Vagina (tissue), 2 donors: Measurements from ENCODE around the gene SLC1A4.

Experiments used
- CTCF ChIP-seq, 3 experiments: fragments of 450-650 bp in 2 of 3; fragments of 200-600 bp in 1 of 3; sonication (generic) in 1 of 3; IDR thresholded peaks; one replicate each; pipeline ENCODE4 v1.5.1; 2017 to 2019; ENCODE audit warnings: antibody characterized with exemption in 3 of 3, mild to moderate bottlenecking in 2 of 3, moderate library complexity in 2 of 3
- POLR2A ChIP-seq, 2 donors: fragments of 450-650 bp; IDR thresholded peaks; one replicate each; pipeline ENCODE4 v1.6.1; 2017; ENCODE audit warnings: antibody characterized with exemption in 2 of 2, mild to moderate bottlenecking in 2 of 2, moderate library complexity in 2 of 2
- POLR2AphosphoS5 ChIP-seq, 2 donors: sonication (generic); formaldehyde crosslinking; IDR thresholded peaks; one replicate each; pipeline ENCODE4 v1.9.0; 2017; ENCODE audit warnings: antibody characterized with exemption in 2 of 2, mild to moderate bottlenecking in 2 of 2, low read depth in 1 of 2; ENCODE audit not compliant: insufficient read depth in 1 of 2

GRCh38 chr2:64970495-64970894 is 18.7 kb upstream of the SLC1A4 start:
- no peak for TF ChIP-seq CTCF (IDR thresholded peaks at IDR 0.05)
- no peak for TF ChIP-seq POLR2AphosphoS5 (IDR thresholded peaks at IDR 0.05; ENCODE audit: insufficient read depth in 1 of 2, low read depth in 1 of 2)
- no peak for TF ChIP-seq POLR2A (IDR thresholded peaks at IDR 0.05)
